GM18909 (cell line): ENCODE data around the gene RPL10A.

Experiments used
- ATAC-seq: cut with Tn5 transposase; IDR thresholded peaks from one replicate; pipeline ENCODE4 v1.9.1; 2021; ENCODE audit warnings: mild to moderate bottlenecking; ENCODE audit not compliant: unreplicated experiment, poor library complexity

Gene RPL10A

DNA sequence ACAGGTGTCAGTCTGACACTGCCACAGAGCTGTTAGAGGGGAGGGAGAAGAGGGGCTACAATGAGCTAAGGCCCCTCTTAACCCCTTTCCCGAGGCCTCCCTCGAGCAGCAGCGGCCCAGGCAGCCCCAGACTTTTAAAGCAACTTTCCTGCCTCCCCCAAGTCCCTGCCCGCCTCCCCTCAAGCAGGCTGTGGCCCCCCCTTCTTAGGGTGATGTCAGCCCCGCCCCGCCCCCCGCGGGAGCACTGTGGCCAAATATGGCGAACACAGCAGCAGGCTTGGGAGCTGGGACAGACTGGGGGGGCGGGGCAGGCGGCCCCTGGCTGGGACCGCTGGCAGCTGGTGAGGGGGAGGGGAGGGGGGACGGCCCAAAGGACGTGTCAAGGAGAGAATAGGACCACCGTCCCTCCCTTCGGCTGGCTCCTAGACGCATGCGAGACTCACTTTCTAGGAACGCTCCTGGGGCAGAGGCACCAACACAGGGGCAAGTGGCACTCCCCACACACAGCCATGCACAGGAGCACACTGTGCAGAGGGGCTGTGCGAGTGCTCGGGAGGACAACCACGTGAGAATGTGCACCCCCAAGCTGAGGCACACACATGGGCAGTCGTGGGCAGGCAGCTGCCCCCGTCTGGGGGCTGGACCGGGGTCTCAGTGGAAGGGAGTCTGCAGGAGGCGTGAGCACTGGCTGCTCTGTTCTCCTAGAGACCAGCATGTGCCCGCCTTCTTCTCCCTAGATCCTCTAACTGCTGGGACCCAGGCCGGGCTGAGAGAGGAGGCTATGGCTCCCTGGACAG, 22.0 kb downstream of the RPL10A start:
- no peak for ATAC-seq

DNA sequence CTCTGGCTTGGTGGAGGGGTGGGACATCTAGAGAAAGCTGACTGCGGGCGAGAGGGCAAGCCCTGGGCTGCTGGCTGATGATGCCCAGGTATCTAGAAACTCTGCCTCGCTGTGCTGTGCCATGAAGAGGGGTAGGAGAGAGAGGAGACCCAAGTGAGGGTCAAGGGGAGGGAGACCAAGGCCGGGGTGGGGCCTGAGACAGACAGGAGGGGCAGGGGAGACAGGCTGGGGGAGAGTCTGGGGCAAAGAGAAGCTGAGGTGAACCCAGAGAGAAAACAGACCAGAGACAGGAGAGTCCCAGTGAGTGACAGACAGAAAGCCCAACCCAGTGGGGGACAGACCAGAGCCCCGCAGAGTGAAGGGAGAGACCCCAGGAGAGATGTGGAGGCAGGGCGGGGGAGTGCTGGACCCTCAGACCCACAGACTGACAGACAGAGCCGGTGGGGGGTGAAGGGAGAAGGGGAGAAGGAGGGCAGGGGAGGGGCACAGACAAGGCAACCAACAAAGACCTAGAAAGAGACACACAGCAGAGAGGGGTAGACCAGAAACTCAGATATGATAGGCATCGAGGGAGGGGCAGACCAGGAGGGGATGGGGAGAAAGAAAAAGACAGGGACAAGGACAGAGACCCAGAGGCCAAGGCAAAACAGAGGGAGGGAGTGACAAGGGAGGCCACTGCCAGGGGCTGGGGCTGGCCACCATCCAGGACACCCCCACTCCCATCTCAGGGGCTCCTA, 22.8 kb downstream of the RPL10A start:
- no peak for ATAC-seq

DNA sequence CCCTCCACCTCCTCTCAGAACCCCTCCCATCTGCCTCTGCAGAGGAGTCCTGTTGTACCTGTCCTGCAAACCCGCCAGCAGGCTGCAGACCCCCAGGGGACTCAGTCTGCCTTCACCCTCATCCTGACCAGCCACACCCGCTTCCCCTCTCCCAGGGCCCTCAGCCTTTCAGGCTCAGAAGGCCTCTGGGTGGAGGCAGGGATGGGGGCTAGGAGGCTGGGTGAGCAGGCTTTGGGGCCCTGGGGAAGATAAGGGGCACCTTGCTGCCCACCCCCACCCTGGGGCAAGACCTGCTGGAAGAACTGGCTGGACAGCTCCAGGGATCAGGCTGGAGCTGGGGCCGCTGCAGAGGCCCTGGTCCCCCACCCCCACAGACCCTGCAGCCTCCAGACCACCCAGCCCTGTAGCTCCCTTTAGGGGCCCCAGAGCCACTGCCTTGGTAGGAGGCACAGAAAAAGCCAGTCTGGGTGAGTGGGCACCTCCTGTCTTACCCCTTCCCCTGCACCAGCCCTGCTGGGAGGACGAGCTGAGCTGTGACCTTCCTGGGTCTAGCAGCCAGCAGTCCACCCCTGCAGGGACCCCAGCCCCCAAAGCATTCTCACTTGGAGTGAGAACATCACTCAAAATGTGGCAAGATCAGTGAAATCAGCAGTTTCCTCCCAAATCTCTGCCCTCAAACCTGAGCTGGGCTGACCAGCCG, 23.5 kb downstream of the RPL10A start:
- ATAC-seq: no peak

DNA sequence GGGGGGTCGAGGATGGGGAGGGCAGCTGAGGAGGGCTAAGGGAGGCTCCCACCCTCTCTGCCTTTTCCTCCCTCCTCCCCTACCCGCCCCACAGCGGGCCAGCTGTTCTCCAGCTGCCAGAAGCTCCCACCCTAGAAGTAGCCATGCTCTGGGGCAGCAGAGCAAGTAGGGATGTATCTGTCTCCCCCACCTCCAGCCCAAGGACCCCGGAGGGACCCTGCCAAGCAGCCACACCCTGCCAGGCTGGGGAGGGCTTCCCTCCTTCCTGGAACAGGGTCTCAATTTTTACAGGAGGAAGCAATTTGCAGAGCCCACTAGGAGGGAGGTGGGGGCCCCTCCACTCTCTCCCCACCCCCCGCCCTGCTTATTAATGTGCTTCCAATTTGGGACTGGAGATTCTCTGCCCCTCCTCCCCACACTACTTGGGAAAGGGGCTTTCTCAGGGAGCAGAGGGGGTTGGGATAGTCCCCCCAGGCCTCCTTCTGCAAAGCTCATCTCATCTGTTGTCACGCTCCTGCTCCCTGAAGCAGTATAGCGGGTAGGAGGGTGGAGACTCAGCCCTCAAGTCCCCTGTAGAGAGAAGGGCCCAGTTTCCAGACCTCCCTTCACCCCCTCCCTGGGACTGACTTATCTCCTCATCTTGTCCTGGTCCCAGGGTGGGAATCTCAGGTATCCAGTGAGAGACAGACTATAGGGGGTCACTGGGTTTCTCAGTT, 24.2 kb downstream of the RPL10A start:
- ATAC-seq: no peak

DNA sequence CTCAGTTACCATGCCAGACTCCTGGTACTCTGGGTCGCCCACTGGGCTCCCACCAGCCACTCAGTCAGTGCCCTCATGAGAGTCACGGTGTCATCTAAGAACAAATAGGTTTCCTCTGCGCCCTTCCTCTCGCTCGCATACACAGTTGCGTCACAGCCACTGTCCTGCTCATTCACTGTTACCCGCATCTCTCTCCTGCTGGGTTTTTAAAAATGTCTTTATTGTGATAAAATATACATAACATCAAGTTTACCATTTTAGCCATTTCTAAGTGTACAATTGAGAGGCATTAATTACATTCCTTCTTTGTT, 24.7 kb downstream of the RPL10A start:
- no peak for ATAC-seq

DNA sequence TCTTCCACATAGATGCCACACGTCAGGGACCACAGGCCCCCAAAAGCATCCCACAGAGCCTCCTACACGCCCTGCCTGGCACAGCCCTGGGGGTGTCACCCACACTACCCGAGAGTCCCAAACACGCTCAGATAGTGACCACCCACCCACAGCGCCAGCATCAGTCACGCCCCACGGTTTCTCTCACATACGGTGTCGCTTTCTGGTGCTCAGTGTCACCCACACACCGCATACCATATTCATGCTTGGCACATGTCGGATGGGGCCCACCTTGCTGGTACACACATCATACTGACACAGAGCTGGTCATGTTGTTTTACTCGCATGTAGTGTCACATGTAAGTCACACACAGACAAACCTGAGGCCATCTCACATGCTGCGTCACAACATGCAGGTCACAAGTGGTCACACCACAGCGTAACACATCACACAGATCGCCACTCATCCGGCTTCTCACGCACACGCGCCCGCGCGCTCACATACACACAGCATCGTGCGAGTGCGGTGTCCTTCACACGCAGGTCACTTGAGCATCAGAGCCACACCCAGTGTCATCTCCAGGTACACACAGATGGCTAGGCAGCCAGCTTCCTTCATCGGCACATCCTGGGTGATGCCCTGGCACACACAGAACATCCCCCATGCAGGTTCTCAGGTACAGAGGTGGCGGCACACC, 25.2 kb downstream of the RPL10A start:
- ATAC-seq: no peak

DNA sequence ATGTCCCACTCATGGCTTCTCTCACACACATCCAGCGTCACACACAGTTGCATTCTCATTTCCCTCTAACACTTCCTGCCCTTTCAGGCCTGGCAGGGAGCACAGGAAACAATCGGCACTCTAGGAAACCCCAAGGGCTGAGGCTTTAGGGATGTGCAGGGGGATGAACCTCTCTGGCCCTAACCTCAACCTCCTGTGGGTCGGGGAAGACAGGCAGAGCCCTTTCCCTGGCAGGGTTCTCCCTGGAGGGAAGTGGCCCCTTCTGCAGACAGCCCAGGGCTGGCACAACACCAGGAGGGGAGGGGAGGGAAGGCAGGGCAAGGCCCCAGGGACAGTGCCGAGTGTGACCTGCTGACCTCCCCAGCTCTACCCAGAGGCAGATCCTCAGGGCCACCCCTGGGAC, 26.0 kb downstream of the RPL10A start:
- no peak for ATAC-seq

DNA sequence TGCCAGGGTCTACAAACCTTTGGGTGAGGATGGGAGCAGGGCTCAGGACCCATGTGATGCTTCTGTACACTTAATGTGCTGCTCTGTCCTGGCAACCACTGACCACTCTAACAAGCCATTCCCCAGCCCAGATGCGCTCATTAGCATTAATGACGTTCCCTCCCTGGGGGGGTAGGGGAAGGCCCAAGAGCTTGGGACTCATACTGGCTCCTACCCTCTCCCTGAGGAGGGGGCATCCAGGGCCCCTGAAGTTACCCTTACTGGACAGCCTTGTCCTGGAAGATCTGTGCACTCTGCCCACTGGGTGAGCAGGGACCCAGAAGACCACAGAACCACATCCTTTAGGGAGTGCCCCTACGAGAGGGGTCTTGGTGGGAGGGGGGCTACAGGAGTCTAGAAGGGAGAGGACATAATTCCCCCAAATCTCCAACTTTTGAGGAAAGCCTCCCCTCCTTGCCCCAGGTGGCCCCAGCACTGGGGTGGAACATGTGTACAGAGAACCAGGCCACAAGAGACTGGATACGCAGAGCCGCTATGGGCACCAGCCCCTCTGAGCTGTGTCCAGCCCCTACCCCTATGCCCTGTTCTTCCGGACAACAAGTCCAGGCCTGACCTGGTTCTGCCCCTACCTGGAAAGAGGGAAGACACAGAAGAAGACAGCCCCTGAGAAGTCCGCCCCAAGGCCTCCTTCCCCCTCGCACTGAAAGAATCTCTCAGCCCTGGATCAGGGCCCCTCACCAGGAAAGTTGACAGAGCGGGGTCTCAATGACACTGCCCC, 27.2 kb downstream of the RPL10A start:
- ATAC-seq: no peak

DNA sequence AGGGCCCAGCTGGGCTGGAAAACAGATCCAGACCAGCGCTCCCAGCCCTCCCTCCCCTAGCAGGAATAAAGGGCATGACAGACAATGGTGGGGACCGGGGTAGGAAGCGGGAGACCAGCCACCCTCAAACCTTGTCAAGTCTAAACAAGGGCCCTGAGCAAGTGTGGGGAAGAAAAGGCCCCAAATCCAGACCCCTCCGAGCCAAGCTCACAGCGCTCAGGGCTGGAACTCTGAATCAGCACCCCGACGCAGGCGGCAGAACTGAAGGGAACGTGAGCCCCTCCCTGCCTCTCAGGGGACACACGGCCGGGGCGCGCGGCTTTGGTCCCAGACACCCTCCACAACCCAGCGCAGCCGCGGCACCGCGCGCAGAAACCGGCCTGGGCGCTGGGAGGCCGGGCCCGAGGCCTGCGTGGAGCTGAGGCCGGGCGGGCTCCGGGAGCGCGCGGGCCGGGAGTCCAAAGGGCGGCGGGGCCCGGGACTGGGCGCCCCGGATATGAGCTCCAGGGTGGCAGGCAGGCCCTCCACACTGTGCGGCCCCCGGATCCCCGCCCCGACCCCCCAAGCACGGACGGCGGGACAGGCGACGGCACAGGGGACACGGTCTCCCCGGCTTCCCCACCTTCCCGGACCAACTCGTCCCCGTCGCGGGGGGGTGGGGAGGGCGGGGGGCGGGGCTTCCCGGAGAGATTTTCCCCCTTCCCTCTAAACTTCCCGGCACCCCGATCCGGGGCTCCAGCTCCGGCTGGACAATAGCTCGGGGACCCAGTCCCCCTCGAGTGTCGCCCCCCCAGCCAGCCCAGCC, 28.0 kb downstream of the RPL10A start:
- no peak for ATAC-seq

DNA sequence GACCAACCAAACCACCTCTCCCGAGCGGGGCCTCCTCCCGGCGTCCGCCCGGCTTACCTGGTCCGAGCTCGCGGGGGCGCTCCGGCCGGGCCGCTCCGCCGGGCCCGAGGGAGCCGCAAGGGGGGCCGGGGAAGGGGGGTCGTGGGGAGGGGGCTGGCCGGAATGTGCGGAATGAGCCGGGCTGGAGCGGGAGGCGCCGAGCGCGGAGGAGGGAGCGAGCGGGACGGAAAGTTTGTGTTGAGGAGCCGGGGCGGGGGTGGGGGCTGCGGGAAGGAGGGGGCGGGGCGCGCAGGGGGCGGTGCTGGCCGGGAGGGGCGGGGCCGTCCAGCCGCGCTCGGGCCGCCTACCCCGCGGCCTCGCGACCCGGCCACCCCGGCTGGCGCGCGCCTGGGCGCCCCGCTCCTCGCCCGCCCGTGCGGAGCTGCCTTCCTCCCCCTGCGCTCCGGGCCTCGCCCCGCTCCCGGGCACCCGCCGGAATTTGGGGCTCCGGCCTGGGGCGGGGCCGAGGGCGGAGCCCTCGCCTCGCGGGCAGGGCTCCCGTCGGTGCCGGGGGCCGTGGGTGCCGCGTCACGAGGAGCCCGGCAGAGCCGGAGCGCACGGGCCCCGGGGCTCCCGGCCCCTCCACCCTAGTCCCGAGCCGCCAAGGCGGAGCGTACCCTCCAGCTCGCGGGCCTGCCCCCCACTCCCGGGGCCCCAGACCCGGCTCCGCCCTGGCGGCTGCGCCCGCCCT, 28.8 kb downstream of the RPL10A start, which contains the start of gene TEAD3:
Gene TEAD3 (minus strand): TSS at position 239 of the 730 bp plus-strand sequence.
- peak; percentile 38 for ATAC-seq

DNA sequence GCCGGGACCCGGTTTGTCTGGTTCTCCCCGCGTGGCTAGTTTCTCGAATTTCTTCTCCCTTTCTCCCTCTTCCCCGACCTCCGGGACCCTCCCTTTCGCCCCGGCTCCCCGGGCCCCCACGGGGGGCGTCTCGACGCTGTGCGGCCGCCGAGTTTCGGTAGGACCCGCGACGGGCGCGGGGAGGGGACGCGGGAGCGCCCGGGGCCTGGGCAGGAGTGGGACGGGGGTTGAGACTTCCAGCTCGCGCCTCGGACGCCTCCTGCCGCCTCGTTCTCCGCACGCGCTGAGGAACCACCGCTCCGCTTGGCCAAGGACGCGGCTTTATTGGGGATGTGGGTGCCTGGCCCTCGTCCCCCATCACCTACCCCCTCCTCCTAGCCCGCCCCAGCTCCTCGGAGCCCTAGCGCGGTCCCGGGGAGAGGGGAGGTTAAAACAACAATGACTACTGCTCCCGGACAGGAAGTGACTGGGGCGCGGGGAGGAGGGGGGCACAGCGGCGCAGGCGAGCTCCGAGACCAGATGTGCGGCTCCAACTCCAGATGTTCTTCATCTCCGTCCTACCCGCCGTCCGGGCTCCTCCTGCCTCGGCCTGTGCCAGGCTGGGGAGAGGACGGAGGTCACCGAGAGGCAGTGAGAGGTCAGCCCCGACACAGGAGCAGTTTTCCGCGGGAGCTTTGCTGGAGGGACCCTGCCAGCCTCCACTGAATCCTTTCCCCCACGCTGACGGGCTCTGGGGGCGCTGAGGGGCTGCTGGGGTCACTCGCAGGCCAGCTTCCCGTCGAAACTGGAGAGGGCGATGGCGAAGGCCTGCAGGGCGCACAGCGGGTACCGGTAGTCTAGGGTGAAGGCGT, 29.6 kb downstream of the RPL10A start:
- ATAC-seq: peak; percentile 9

DNA sequence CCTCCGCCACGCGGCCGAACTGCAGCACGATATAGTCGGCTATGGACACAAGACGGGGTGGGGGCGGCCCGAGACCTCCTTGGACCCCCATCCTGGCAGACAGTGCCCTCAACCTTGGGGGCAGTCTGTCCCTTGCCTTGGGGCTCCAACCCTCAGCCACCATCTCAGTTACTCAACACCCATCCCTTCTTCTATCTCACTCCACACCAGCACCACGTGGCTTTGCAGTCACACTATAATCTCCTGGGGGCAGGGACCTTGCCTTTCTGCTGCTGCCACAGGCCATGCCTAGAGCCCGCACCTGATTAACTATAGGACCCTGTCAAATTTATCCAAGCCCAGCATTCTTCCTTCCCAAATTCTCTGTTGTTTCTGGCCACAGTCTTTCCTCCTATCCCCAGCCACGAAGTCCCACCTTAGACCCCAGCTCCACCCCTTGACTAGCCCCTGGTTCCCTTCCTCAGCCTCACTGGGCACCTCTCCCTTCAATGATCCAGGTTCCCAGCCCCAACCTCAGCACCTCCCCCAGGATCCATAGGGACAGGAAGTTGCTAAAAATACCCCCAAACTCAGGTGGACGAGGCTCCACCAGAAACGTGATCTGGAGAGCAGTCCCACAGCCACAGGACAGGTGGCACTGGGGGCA, 30.3 kb downstream of the RPL10A start:
- no peak for ATAC-seq

DNA sequence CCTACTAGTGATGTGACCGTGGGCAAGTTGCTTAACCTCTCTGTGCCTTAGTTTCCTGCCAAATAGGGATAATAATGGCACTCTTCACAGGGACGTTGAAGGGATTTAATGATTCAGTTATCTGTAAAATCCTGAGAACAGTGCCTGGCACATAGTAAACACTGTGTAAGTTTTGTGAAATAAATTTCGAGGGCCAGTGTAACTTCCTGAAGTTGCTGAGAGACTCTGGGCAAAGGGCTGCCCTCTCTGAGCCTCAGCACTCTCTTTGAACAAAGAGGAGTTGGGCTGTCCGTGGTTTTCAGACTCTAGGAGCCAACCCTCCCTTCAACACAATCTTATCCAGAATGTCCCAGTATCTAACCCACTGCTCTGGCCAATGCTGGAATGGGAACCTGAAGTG, 31.2 kb downstream of the RPL10A start:
- no peak for ATAC-seq

DNA sequence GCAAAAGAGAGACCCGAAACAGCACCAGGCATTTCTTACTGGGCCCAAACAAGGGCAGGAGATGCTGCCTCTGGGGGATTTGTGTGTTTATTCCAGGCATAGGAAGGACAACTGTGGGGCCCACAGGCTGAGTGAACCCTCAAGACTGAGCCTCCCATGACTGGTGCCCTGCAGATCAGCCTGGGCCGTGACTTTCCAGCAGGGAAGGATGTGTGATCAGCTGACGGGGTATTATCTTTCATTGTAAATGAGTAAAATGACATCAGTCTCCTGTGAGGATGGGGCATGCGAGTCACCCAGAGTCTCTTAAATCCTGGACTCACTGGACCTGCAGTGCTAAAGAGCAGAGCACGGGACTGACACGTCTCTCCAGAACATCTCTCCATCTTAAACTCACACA, 32.6 kb downstream of the RPL10A start:
- ATAC-seq: no peak

DNA sequence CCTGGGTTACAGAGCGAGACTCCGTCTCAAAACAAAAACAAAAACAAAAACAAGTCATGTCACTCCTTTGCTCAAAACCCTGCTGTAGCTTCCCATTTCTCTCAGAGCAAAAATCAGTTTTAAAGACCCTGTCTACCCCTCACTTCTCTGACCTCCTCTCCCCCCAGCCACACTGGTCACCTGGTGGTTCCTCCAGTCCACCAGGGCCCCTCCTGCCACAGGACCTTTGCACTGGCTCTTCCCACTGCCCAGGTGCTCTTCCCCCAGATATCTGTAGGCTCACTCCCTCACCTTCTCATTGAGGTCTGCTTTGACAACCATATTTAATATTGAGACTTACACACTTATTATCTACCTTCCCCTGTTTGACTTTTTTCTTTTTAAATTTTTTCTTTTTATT, 33.6 kb downstream of the RPL10A start:
- ATAC-seq: no peak

DNA sequence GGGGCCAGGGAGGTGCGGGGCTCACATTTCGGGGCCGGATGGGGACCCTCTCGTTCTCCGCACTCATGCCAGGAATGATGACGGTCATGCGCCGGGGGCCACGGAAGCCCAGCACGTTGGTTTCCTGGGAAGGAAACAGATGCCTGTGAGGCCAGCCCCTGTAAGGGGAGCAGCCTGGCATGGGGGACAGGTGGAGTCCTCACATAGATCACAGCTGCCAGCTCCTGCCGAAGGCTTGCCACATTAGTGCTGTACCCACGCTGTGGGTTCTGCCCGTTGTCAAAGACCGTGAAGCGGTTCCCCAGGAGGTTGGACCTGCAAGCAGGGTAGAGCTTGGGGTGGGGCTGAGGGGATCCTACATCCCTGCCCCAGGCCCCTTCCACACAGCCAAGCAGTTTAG, 35.3 kb downstream of the RPL10A start:
- ATAC-seq: no peak

DNA sequence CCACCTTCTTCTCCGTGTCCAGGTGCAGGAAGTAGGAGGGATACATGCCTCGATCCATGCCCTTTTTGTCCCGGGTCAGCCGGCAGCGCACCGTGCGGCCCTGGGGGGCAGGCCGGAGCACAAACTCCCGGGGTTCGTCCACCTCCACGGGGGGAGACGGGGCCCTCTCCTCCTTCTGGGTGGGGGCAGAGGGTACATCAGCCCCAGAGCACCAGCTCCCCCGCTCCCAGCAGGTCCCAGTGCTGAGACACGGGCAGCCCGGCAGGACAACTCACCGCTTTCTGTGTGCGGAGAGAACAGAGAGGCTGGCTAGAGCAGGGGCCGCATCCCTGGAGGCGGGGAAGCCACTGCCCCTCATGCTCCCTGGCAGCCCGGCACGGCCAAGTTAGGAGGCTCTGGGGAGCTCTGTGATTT, 37.8 kb downstream of the RPL10A start:
- ATAC-seq: no peak
